Activated naive CD8-positive, alpha-beta T cell treated with anti-CD3 and anti-CD28 coated beads, Interleukin-2, amount 50 U/mL, for 24 hours (primary cell): ENCODE results near the gene RAD51B.
"Not testable (repeated sequence)": the region's sequence is repeated elsewhere in the genome, so short reads cannot be mapped to it uniquely, and the experiment has no call there.

Experiments
- ATAC-seq: fragments of 150-1000 bp; cut with Tn5 transposase; one replicate; pipeline ENCODE4 v1.10.0; 2021
- DNase-seq: peaks from one replicate; pipeline ENCODE4 v3.0.0; 2021
- H3K27ac Mint-ChIP-seq: one replicate; pipeline ENCODE4 v1.8.0; 2021; ENCODE audit warnings: mild to moderate bottlenecking, mixed read lengths
- H3K27me3 Mint-ChIP-seq: one replicate; pipeline ENCODE4 v1.8.0; 2021; ENCODE audit warnings: mixed read lengths
- H3K36me3 Mint-ChIP-seq: one replicate; pipeline ENCODE4 v1.8.0; 2021; ENCODE audit warnings: low read depth, mixed read lengths
- H3K4me1 Mint-ChIP-seq: one replicate; pipeline ENCODE4 v1.8.0; 2021; ENCODE audit warnings: mixed read lengths
- H3K4me3 Mint-ChIP-seq: one replicate; pipeline ENCODE4 v1.8.0; 2021; ENCODE audit warnings: mild to moderate bottlenecking, moderate library complexity, mixed read lengths
- H3K9me3 Mint-ChIP-seq: one replicate; pipeline ENCODE4 v1.8.0; 2021; ENCODE audit warnings: mixed read lengths

The RAD51B gene

GRCh38 chr14:68168460-68169109 lies 349.0 kb downstream of the RAD51B start:
- Mint-ChIP-seq H3K4me3 (no peak overlapping the region), H3K27me3 (no peaks in the 10 kb centered on the region), H3K36me3 (peaks cover 2% of the 10 kb centered on the region), H3K9me3 (no peaks in the 10 kb centered on the region), H3K27ac (no peak overlapping the region), H3K4me1 (no peaks in the 10 kb centered on the region)
- ATAC-seq (no peak), DNase-seq (no peak)

GRCh38 chr14:68172216-68172615 lies 352.6 kb downstream of the RAD51B start:
- Mint-ChIP-seq H3K4me3 (no peak overlapping the region), H3K36me3 (peaks cover 2% of the 10 kb centered on the region), H3K27ac (no peak overlapping the region), H3K27me3 (no peaks in the 10 kb centered on the region), H3K4me1 (no peaks in the 10 kb centered on the region), H3K9me3 (no peaks in the 10 kb centered on the region)
- ATAC-seq (no peak), DNase-seq (no peak)

- H3K36me3 Mint-ChIP-seq = peaks cover 2% of the 10 kb centered on the region
- DNase-seq (no peak), ATAC-seq (no peak)
- no peaks in the 10 kb centered on the region for H3K4me1 Mint-ChIP-seq
- no peaks in the 10 kb centered on the region for H3K9me3 Mint-ChIP-seq
- no peak overlapping the region for H3K4me3 Mint-ChIP-seq
- H3K27me3 Mint-ChIP-seq = no peaks in the 10 kb centered on the region
- H3K27ac Mint-ChIP-seq = no peak overlapping the region
These were observed 353.0 kb downstream of the RAD51B start for GRCh38 chr14:68172627-68173026.

GRCh38 chr14:68173227-68173972 lies 353.8 kb downstream of the RAD51B start:
- Mint-ChIP-seq H3K36me3 (peaks cover 2% of the 10 kb centered on the region), H3K4me3 (no peak overlapping the region), H3K27me3 (no peaks in the 10 kb centered on the region), H3K9me3 (no peaks in the 10 kb centered on the region), H3K27ac (no peak overlapping the region), H3K4me1 (no peaks in the 10 kb centered on the region)
- ATAC-seq = no peak
- no peak for DNase-seq

GRCh38 chr14:68174446-68174845 lies 354.9 kb downstream of the RAD51B start:
- H3K27ac Mint-ChIP-seq = no peak overlapping the region
- peaks cover 2% of the 10 kb centered on the region for H3K36me3 Mint-ChIP-seq
- H3K4me1 Mint-ChIP-seq = no peaks in the 10 kb centered on the region
- H3K4me3 Mint-ChIP-seq = no peak overlapping the region
- no peaks in the 10 kb centered on the region for H3K27me3 Mint-ChIP-seq
- ATAC-seq = no peak
- DNase-seq = no peak
- H3K9me3 Mint-ChIP-seq = no peaks in the 10 kb centered on the region

GRCh38 chr14:68176687-68177086 lies 357.1 kb downstream of the RAD51B start:
- DNase-seq (no peak), ATAC-seq (no peak)
- peaks cover 2% of the 10 kb centered on the region for H3K36me3 Mint-ChIP-seq
- H3K27ac Mint-ChIP-seq = no peak overlapping the region
- peaks cover 10% of the 10 kb centered on the region for H3K4me1 Mint-ChIP-seq
- no peak overlapping the region for H3K4me3 Mint-ChIP-seq
- H3K27me3 Mint-ChIP-seq = no peaks in the 10 kb centered on the region
- no peaks in the 10 kb centered on the region for H3K9me3 Mint-ChIP-seq

GRCh38 chr14:68177728-68178127 lies 358.1 kb downstream of the RAD51B start:
- Mint-ChIP-seq H3K4me3 (no peak overlapping the region), H3K9me3 (no peaks in the 10 kb centered on the region), H3K36me3 (no peaks in the 10 kb centered on the region), H3K27me3 (no peaks in the 10 kb centered on the region), H3K27ac (no peak overlapping the region), H3K4me1 (peaks cover 21% of the 10 kb centered on the region)
- DNase-seq = no peak
- no peak for ATAC-seq

GRCh38 chr14:68178282-68178681 lies 358.7 kb downstream of the RAD51B start:
- DNase-seq (no peak), ATAC-seq (no peak)
- Mint-ChIP-seq H3K27ac (no peak overlapping the region), H3K36me3 (no peaks in the 10 kb centered on the region), H3K4me3 (no peak overlapping the region), H3K9me3 (no peaks in the 10 kb centered on the region), H3K4me1 (peaks cover 26% of the 10 kb centered on the region), H3K27me3 (no peaks in the 10 kb centered on the region)

GRCh38 chr14:68181519-68182326 lies 362.1 kb downstream of the RAD51B start:
- Mint-ChIP-seq H3K4me1 (peaks cover 29% of the 10 kb centered on the region), H3K9me3 (peaks cover 6% of the 10 kb centered on the region), H3K27me3 (no peaks in the 10 kb centered on the region), H3K36me3 (no peaks in the 10 kb centered on the region), H3K27ac (peak overlapping the region; percentile 24), H3K4me3 (no peak overlapping the region)
- no peak for DNase-seq
- peak; percentile 59 for ATAC-seq

GRCh38 chr14:68182492-68182891 lies 362.9 kb downstream of the RAD51B start:
- Mint-ChIP-seq H3K4me3 (peak overlapping the region; percentile 2), H3K27ac (peak overlapping the region; percentile 24)

GRCh38 chr14:68186500-68187276 lies 367.1 kb downstream of the RAD51B start:
- not testable (repeated sequence) for DNase-seq, H3K4me3 Mint-ChIP-seq, H3K27me3 Mint-ChIP-seq, ATAC-seq, H3K36me3 Mint-ChIP-seq, H3K9me3 Mint-ChIP-seq, H3K27ac Mint-ChIP-seq
- peaks cover 19% of the 10 kb centered on the region for H3K4me1 Mint-ChIP-seq

More at GRCh38 chr14:68182492-68182891, 362.9 kb downstream of the RAD51B start:
- Mint-ChIP-seq H3K27me3 (no peaks in the 10 kb centered on the region), H3K9me3 (peaks cover 6% of the 10 kb centered on the region), H3K4me1 (peaks cover 29% of the 10 kb centered on the region), H3K36me3 (no peaks in the 10 kb centered on the region)
- DNase-seq = no peak
- ATAC-seq = peak; percentile 96

- DNase-seq = no peak
- ATAC-seq = no peak
- no peaks in the 10 kb centered on the region for H3K36me3 Mint-ChIP-seq
- H3K4me1 Mint-ChIP-seq = peaks cover 4% of the 10 kb centered on the region
- H3K27me3 Mint-ChIP-seq = no peaks in the 10 kb centered on the region
- H3K27ac Mint-ChIP-seq = no peak overlapping the region
- H3K9me3 Mint-ChIP-seq = peaks cover 6% of the 10 kb centered on the region
- no peak overlapping the region for H3K4me3 Mint-ChIP-seq
These were observed 368.6 kb downstream of the RAD51B start for GRCh38 chr14:68188174-68188573.

GRCh38 chr14:68190032-68190431 lies 370.5 kb downstream of the RAD51B start:
- ATAC-seq (no peak), DNase-seq (no peak)
- no peak overlapping the region for H3K4me3 Mint-ChIP-seq
- H3K36me3 Mint-ChIP-seq = no peaks in the 10 kb centered on the region
- H3K4me1 Mint-ChIP-seq = no peaks in the 10 kb centered on the region
- H3K9me3 Mint-ChIP-seq = peaks cover 6% of the 10 kb centered on the region
- no peaks in the 10 kb centered on the region for H3K27me3 Mint-ChIP-seq
- H3K27ac Mint-ChIP-seq = no peak overlapping the region

- Mint-ChIP-seq H3K27me3 (no peaks in the 10 kb centered on the region), H3K4me1 (no peaks in the 10 kb centered on the region), H3K9me3 (no peaks in the 10 kb centered on the region), H3K27ac (no peak overlapping the region), H3K36me3 (no peaks in the 10 kb centered on the region), H3K4me3 (no peak overlapping the region)
- ATAC-seq = no peak
- DNase-seq = no peak
These were observed 372.2 kb downstream of the RAD51B start for GRCh38 chr14:68191567-68192321.
